Natural killer cell (primary cell): ENCODE measurements around the gene IRF2BP2. TPM values are rescaled to one million over a fixed set of nuclear protein-coding genes. Genes with fewer than 3 reads are reported as not detected.

Experiments used
- ATAC-seq, 3 donors: fragments of 150-1000 bp in 2 of 3; fragments of 200-7000 bp in 1 of 3; cut with Tn5 transposase; 1 replicate in 1 of 3; 2 replicates in 2 of 3; pipeline ENCODE4 v1.10.0; 2021; ENCODE audit warnings: mild to moderate bottlenecking in 2 of 3, moderate library complexity in 2 of 3
- DNase-seq, 2 donors: peaks; one replicate each; pipeline versions ENCODE4 v3.0.0 to v3.0.0-alpha.2; 2013 to 2021; ENCODE audit warnings: mixed read lengths in 1 of 2
- H3K27ac ChIP-seq: one replicate; pipeline ENCODE4 v1.5.1; 2013; ENCODE audit warnings: mild to moderate bottlenecking, low read length
- H3K27me3 ChIP-seq: one replicate; pipeline ENCODE4 v1.6.1; 2013; ENCODE audit warnings: low read length; ENCODE audit not compliant: control insufficient read depth, insufficient read depth
- H3K36me3 ChIP-seq: one replicate; pipeline ENCODE4 v1.6.1; 2013; ENCODE audit warnings: low read length; ENCODE audit not compliant: control insufficient read depth, insufficient read depth
- H3K4me1 ChIP-seq: one replicate; pipeline ENCODE4 v1.6.1; 2013; ENCODE audit warnings: low read length; ENCODE audit not compliant: control insufficient read depth, insufficient read depth
- H3K4me3 ChIP-seq: one replicate; pipeline ENCODE4 v1.5.1; 2013; ENCODE audit warnings: low read length
- H3K9me3 ChIP-seq: one replicate; pipeline ENCODE4 v1.6.1; 2013; ENCODE audit warnings: low read length; ENCODE audit not compliant: control insufficient read depth, insufficient read depth
- H3K27ac Mint-ChIP-seq, 2 donors: one replicate each; pipeline ENCODE4 v1.8.0; 2022; ENCODE audit warnings: mild to moderate bottlenecking in 2 of 2, mixed read lengths in 2 of 2, moderate library complexity in 1 of 2
- H3K27me3 Mint-ChIP-seq, 2 donors: one replicate each; pipeline ENCODE4 v1.8.0; 2022; ENCODE audit warnings: low read depth in 2 of 2, mixed read lengths in 2 of 2
- H3K36me3 Mint-ChIP-seq: one replicate; pipeline ENCODE4 v1.8.0; 2022; ENCODE audit warnings: mixed read lengths
- H3K4me1 Mint-ChIP-seq, 2 donors: one replicate each; pipeline ENCODE4 v1.8.0; 2022; ENCODE audit warnings: mixed read lengths in 2 of 2
- H3K4me3 Mint-ChIP-seq: one replicate; pipeline ENCODE4 v1.8.0; 2022; ENCODE audit warnings: mild to moderate bottlenecking, moderate library complexity, mixed read lengths
- H3K9me3 Mint-ChIP-seq, 2 donors: one replicate each; pipeline ENCODE4 v1.8.0; 2022; ENCODE audit warnings: mixed read lengths in 2 of 2
- CTCF ChIP-seq: fragments of 200-600 bp; IDR thresholded peaks from one replicate; pipeline ENCODE4 v1.8.0; 2022; ENCODE audit warnings: antibody characterized with exemption
- WGBS: methylation state at CpG from one replicate; pipeline ENCODE4 v1.1.7; 2013; ENCODE audit warnings: missing lambda C conversion rate; ENCODE audit not compliant: insufficient coverage; 5-methylcytosine and 5-hydroxymethylcytosine counted together
- intact Hi-C: fragments of 100-400 bp; cut with micrococcal nuclease; formaldehyde crosslinking; loops from one replicate; pipeline ENCODE4 v1.14.2; 2022
- total RNA-seq, 4 donors: library from RNA; stranded (reverse); fragments of 120-200 nt in 1 of 4; gene quantifications; one replicate each; pipeline versions ENCODE4 v1.2.3 to v1.2.4, GENCODE V29; 2013 to 2022

IRF2BP2 gene
- total RNA-seq, 3 donors from 2014 or later (not counting 1 experiment from before 2014, with no cell fraction given): 186 to 315 (median 266) TPM

DNA sequence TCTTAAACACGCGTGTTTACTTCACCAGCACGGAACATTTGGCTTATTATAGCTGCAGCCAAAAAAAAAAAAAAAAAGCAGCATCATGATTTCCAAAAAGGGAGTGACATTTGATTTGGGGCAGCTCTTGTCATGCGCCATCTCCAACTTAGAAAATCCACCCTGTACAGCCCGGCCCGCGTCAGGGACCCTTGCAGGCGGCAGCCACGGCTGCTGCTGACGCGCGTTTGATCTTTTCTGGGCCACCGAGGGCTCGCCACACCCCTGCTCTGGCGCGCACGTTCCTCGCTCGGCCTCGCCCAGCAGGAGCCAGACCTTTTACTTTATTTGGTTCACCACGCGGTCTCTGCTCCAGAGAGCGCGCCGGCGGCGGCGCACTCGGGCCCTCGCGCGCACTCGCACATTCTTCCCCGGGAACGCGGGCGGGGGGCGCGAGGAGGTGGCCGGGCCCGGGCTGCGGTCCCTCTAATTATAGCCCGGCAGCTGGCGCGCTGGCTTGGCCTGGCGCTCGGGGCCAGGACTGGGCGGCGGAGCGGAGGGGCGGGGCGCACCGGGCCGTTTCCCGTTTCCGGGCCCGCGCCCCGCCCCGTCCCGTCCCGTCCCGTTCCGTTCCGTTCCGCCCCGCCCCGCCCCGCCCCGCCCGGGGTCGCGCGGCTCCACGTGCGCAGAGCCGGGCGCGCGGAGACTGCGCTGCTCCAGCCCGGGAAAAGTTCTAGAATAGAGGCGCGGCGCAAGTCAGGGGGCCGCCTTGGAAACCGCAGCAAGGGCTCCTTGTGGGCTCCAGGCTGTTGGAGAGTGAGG lies 10.2 kb downstream of the IRF2BP2 start:
- under 1% methylated on average over 86 of the region's 87 CpGs for WGBS
- no peaks in the 10 kb centered on the region for H3K36me3 Mint-ChIP-seq
- peak overlapping the region; percentile 87 for H3K4me3 Mint-ChIP-seq
- no peaks in the 10 kb centered on the region for H3K9me3 ChIP-seq
- peak; percentile 68 to 87 (median 79) for ATAC-seq
- no peaks in the 10 kb centered on the region for H3K9me3 Mint-ChIP-seq
- peak overlapping the region; percentile 95 for H3K27ac ChIP-seq
- H3K36me3 ChIP-seq: peaks cover 5% of the 10 kb centered on the region
- DNase-seq: peak; percentile 61 to 90
- H3K27me3 Mint-ChIP-seq: no peaks in the 10 kb centered on the region
- H3K4me1 Mint-ChIP-seq: peaks cover 46 to 48% of the 10 kb centered on the region in 2 donors
- H3K27me3 ChIP-seq: no peaks in the 10 kb centered on the region
- no peak for TF ChIP-seq CTCF
- peaks cover 33% of the 10 kb centered on the region for H3K4me1 ChIP-seq
- peak overlapping the region; percentile 97 to 99 for H3K27ac Mint-ChIP-seq
- intact Hi-C loops: loop anchor here (1.0 to 10.0 kb wide), 4 partner anchors 8 to 725 kb away; partner anchors contain the start of genes ARID4B and GGPS1
- H3K4me3 ChIP-seq: peak overlapping the region; percentile 48

DNA sequence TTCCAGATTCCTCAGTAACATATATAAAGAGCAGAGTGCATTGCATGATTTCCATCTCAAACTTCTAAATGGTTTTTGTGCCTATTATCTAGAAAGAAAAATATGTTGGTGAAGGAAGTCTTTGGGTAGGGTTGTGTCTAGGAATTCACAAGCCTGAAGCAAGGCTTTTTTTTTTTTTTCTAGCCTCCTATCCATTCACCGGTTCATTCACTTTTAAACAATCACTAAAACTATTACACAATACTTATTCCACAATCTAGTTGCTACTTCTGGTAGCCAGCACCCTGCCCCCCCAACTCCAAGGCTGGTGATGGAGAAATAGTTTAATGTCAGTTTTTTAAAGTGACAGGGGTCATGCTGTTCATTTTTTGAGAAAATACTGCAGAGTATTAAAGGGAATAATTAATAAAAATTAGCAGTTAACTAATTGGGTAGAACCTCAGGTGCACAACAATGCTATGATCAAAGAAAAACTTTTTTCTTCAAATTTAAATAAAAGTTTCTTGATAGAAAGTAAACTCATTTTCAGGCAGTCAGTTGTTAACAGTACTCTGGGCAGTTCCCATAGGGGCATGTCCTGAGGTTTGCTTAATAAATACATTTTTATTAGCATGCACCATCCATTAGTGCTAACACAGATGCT lies 10.9 kb downstream of the IRF2BP2 start:
- no peak for ATAC-seq
- Mint-ChIP-seq H3K4me3 (peak overlapping the region; percentile 87), H3K9me3 (no peaks in the 10 kb centered on the region), H3K27me3 (no peaks in the 10 kb centered on the region), H3K27ac (peak overlapping the region; percentile 97 to 99), H3K4me1 (peaks cover 41 to 42% of the 10 kb centered on the region in 2 donors), H3K36me3 (no peaks in the 10 kb centered on the region)
- Histone ChIP-seq H3K27me3 (no peaks in the 10 kb centered on the region), H3K4me1 (peaks cover 30% of the 10 kb centered on the region), H3K36me3 (peaks cover 5% of the 10 kb centered on the region), H3K4me3 (peak overlapping the region; percentile 48), H3K27ac (peak overlapping the region; percentile 95), H3K9me3 (no peaks in the 10 kb centered on the region)
- no peak for TF ChIP-seq CTCF
- DNase-seq: no peak
- intact Hi-C loops: loop anchor here (1.0 to 2.0 kb wide), 4 partner anchors 100 to 484 kb away; no protein-coding TSS in a partner anchor
- WGBS: 14% methylated on average over 1 of the region's 1 CpG

- no peaks in the 10 kb centered on the region for H3K36me3 Mint-ChIP-seq
- Histone ChIP-seq H3K9me3 (no peaks in the 10 kb centered on the region), H3K36me3 (no peaks in the 10 kb centered on the region), H3K4me1 (peaks cover 26% of the 10 kb centered on the region), H3K27ac (no peak overlapping the region), H3K4me3 (no peak overlapping the region), H3K27me3 (no peaks in the 10 kb centered on the region)
- TF ChIP-seq CTCF: peak; percentile 68
- H3K4me1 Mint-ChIP-seq: peaks cover 33 to 34% of the 10 kb centered on the region in 2 donors
- H3K4me3 Mint-ChIP-seq: no peak overlapping the region
- no peaks in the 10 kb centered on the region for H3K27me3 Mint-ChIP-seq
- ATAC-seq (peak in 1 of 3 donors; percentile 28), DNase-seq (peak; percentile 35 to 79)
- no peaks in the 10 kb centered on the region for H3K9me3 Mint-ChIP-seq
- intact Hi-C loops: loop anchor here (1.0 to 2.0 kb wide), 4 partner anchors 99 to 485 kb away; no protein-coding TSS in a partner anchor
- WGBS: 40% methylated on average over 1 of the region's 2 CpGs
- H3K27ac Mint-ChIP-seq: no peak overlapping the region
These were observed 12.1 kb downstream of the IRF2BP2 start for GRCh38 chr1:234597894-234598293.
